Esophagus squamous epithelium (tissue), 4 donors: Measurements from ENCODE around the gene LIN52.

Experiments
- CTCF ChIP-seq, 6 experiments: fragments of 450-650 bp in 4 of 6; fragments of 200-600 bp in 2 of 6; sonication (generic) in 2 of 6; IDR thresholded peaks; one replicate each; pipeline ENCODE4 v1.5.1; 2016 to 2019; ENCODE audit warnings: antibody characterized with exemption in 6 of 6, mild to moderate bottlenecking in 4 of 6, moderate library complexity in 4 of 6
- POLR2A ChIP-seq, 4 donors: fragments of 450-650 bp; IDR thresholded peaks; one replicate each; pipeline ENCODE4 v1.6.1; 2017; ENCODE audit warnings: antibody characterized with exemption in 4 of 4, mild to moderate bottlenecking in 4 of 4, moderate library complexity in 3 of 4

- TF ChIP-seq CTCF (IDR thresholded peaks at IDR 0.05) (no peak), POLR2A (IDR thresholded peaks at IDR 0.05) (no peak)
Observed at GRCh38 chr14:74208642-74209041, 123.9 kb downstream of the LIN52 start.
